HFF-Myc (cell line): Measurements from ENCODE around the gene ANK2.

Experiments
- DNase-seq: peaks from one replicate; pipeline ENCODE4 v3.0.0-alpha.2; 2011; ENCODE audit warnings: low read depth; ENCODE audit errors: extremely low read depth
- H3K4me3 ChIP-seq: replicated peaks from 2 replicates; pipeline ENCODE4 v1.5.1; 2011; ENCODE audit warnings: low read depth, mild to moderate bottlenecking, control low read depth, low read length
- TF ChIP-seq, protein P1 (sequence below): IDR thresholded peaks from 2 replicates; pipeline ENCODE4 v1.5.1; 2012; ENCODE audit warnings: mild to moderate bottlenecking, low read depth, low read length, control low read depth; ENCODE audit errors: missing control alignments

Gene ANK2

DNA sequence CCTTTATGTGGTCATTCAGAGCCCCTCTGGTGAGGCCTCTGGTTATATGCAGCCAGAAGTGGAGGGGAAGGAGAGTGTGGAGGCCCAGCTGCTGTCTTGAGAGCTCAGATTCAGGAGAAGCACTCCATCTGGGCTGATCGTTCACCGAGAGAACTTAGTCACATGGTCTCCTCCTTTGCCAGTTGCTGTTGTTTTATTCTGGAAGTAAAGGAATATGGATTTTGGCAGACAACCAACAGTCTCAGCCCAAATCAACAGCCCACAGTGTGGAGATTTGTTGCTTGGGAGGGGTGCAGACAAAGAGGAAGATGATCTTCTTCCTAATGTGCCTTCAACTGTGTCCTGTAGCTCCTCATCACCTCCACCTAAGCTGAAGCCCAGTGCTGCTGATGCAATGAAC, 355.4 kb downstream of the ANK2 start:
- TF ChIP-seq, protein P1, sequence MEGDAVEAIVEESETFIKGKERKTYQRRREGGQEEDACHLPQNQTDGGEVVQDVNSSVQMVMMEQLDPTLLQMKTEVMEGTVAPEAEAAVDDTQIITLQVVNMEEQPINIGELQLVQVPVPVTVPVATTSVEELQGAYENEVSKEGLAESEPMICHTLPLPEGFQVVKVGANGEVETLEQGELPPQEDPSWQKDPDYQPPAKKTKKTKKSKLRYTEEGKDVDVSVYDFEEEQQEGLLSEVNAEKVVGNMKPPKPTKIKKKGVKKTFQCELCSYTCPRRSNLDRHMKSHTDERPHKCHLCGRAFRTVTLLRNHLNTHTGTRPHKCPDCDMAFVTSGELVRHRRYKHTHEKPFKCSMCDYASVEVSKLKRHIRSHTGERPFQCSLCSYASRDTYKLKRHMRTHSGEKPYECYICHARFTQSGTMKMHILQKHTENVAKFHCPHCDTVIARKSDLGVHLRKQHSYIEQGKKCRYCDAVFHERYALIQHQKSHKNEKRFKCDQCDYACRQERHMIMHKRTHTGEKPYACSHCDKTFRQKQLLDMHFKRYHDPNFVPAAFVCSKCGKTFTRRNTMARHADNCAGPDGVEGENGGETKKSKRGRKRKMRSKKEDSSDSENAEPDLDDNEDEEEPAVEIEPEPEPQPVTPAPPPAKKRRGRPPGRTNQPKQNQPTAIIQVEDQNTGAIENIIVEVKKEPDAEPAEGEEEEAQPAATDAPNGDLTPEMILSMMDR: no peak
- H3K4me3 ChIP-seq: no peak overlapping the region
- no peak for DNase-seq

DNA sequence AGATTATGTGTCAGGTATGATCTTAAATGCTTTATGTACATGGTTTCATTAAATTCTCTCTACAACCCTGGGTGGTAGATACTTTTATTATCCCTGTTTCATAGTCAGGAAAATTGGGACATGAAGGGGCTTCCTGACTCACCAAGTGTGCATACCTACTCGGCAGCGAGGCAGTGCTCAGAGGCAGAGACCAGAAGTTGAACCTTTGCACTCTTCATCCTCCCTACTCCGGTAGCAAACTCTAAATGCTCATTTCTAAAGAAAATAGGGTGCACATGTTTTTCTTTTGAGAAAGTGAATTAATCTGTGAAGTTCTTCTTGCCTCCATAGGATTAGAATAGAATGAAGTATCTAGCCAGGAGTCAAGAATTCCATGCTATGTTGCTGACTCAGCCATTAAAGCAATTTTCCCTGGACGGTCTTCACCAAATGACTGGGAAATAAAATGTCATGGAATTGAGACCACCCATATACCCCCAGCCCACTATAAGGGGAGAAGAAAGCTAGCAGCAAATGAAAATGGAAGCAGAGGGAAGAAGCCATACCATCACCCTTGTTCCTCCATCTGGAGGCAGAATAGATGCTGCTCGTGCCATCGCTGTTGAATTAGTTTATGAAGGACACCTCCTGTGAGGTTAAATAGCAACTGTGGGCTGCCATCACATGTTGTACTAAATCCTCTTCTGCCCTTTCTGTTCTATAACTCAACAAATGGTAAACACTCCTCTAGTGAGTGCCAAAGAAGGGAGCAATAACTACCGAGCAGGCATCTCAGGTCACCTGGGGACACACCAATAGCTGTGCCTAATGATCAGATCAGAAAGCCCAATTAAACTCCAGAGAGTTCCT, 356.6 kb downstream of the ANK2 start:
- DNase-seq: no peak
- no peak overlapping the region for H3K4me3 ChIP-seq
- TF ChIP-seq, protein P1: no peak

DNA sequence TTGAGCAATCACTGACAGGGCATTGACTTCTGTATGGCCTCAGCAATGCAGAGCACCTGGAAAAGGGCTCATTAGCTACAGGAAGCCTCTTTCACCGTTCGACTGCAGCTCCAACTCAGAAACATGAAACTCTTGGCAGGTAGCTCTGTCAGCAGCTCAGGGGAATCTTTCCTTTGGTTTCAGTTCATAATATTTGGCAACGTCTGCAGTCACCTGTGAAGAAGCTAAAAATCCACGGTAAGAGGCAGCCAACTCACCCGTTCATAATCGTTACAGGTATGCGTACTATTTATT, 357.2 kb downstream of the ANK2 start:
- no peak overlapping the region for H3K4me3 ChIP-seq
- DNase-seq: no peak
- TF ChIP-seq, protein P1: no peak

DNA sequence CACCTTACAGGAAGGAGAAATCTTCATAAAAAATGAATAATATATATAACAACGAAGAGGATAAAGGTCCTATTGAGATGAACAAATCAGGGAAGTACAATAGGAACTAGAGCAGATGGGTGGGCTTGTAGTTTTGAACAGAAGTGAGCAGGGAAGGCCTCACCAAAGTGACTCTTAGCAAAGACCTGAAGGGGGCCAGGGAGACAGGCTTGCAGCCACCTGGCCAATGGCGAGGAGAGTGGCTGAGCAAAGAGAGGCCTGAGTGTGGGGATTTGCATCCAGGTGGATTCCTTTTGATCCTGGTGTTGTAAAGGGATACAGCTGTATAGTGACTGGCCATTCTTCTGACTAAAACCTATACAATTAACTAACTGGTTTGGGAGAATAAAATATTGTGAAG, 358.0 kb downstream of the ANK2 start:
- DNase-seq: no peak
- no peak overlapping the region for H3K4me3 ChIP-seq
- TF ChIP-seq, protein P1: no peak

DNA sequence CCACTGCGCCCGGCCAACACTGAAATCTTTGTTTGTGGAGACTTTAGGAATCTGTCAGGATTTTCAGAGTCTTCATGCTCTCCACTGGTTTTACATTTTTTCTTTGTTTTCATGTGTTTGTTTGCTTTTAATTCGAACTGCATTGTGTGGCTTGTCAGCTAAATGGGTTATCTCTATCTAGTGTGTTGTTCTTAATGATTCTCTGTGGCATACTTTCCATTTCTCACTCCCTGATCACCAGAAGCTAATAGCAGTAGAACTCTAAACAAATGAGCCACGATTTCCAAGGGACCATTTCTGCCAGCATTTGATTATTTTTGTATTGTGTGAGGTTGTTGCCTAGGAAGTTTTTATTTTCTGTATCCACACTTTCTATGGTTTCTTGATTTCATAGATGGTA, 359.7 kb downstream of the ANK2 start:
- no peak for DNase-seq
- TF ChIP-seq, protein P1: no peak
- no peak overlapping the region for H3K4me3 ChIP-seq

DNA sequence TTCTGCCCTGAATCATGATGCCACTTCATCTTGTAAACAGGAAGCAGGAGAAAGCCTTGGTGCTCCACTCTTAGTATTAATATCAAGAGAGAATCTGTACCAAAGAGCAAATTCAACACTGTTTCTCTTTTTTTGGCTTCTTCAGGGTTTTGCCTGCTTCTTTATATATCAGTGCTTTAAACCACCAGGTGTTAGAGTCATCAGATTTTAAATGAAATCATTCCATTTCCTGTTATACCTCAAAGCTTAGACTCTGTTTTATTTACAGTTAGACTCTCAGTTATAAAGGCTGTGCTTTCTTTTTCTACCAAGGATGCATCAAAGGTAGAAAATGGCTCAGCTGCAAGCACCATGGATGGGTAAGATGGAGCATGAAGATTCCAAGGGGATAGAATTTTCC, 361.2 kb downstream of the ANK2 start:
- no peak overlapping the region for H3K4me3 ChIP-seq
- TF ChIP-seq, protein P1: no peak

DNA sequence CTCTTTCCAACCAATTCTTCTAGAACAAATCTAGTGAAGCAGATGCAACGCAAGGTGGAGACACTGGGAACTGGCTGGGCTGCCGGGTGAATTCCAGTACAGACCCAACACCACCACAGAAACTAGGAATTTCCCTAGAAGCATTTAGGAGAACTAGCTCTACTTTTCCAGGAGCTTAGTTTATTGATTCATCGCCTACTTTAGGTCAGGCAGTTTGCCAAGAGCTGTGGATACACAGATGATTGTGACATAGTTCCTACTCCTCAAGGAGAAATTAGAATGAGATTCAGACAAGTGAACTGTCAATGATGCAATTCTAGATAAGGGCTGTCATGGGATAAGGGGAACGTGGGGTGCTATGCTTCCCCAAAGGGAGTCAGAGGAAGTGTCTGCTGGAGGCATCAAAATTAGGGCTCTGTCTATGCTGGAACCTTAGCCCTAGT, 362.1 kb downstream of the ANK2 start:
- H3K4me3 ChIP-seq: no peak overlapping the region
- TF ChIP-seq, protein P1: no peak
- peak; percentile 39 for DNase-seq

More for the DNA sequence above, 361.2 kb downstream of the ANK2 start:
- DNase-seq: no peak
